ENCODE data around the gene TNNC2. TPM values are rescaled to one million over a fixed set of nuclear protein-coding genes. Genes with fewer than 3 reads are reported as not detected.
"Not testable (repeated sequence)": the region's sequence is repeated elsewhere in the genome, so short reads cannot be mapped to it uniquely, and the experiment has no call there.

TNNC2 gene
- 0.23 TPM in 1 of 2 replicates, not detected in the other for polyA plus RNA-seq (2011; rRNA removed)
- 0.31 and 0.32 TPM in 2 replicates for polyA plus RNA-seq (2012; cell fraction: cytosol; rRNA removed)
- 0.07 and 0.20 TPM in 2 replicates for polyA plus RNA-seq (2012; cell fraction: nucleus; rRNA removed)
- 0.17 to 0.22 TPM in 2 of 3 replicates, not detected in the other for polyA plus RNA-seq (2017; fragmentation: RNase III; extraction: RNeasy Plus Mini Kit Qiagen cat#74134 plus additional on column Dnase treatment)
- polyA minus RNA-seq (2011; rRNA and poly(A)+ RNA removed): not detected in 2 replicates

- H3K27ac ChIP-seq: 0 out of 6 replicates have a peak within 1 kb of the TSS, but pooled peaks of 1 of the 2 experiments have one; percentile 6
- WGBS (ENCODE audit: missing lambda C conversion rate): 76% methylated on average over 8 of the region's 8 CpGs
- H3K4me1 ChIP-seq: peaks cover 10% of the 10 kb centered on the region; the same call in 2 of the 3 replicates
- H3K4me2 ChIP-seq: no peak within 1 kb of the TSS
- H3K9me3 ChIP-seq: no peaks in the 10 kb centered on the region
- ChIA-PET POLR2A (interaction anchor here (1.6 kb wide), 1 partner anchor 54 kb away, joined by 4 read pairs; the partner anchor contains the start of gene ZSWIM1), CTCF (interaction anchor here (1.0 to 1.4 kb wide), 4 partner anchors 10 to 135 kb away, joined by 3 to 7 read pairs (median 4); no protein-coding TSS in a partner anchor)
- no peak within 1 kb of the TSS for H3K4me3 ChIP-seq
- DNase-seq (ENCODE audit: low read depth in 1 of 2, low spot score in 1 of 2) (no peak), ATAC-seq (no peak), FAIRE-seq (no peak)
- TF ChIP-seq RNF2 (IDR thresholded peaks at IDR 0.05; ENCODE audit: borderline replicate concordance, low read depth) (no peak), JUN (IDR thresholded peaks at IDR 0.05) (no peak), ZC3H11A (IDR thresholded peaks at IDR 0.05) (no peak), PHF8 (IDR thresholded peaks at IDR 0.05; ENCODE audit: borderline replicate concordance, low read depth) (no peak), SREBF2 (IDR thresholded peaks at IDR 0.05) (no peak), HOXB13 (CRISPR knock-in tag; IDR thresholded peaks at IDR 0.05; ENCODE audit: low read depth) (no peak), MAFK (IDR thresholded peaks at IDR 0.05; ENCODE audit: partially characterized antibody) (no peak), CBX2 (IDR thresholded peaks at IDR 0.05; ENCODE audit: borderline replicate concordance, low read depth) (no peak)
These were observed at the start of gene TNNC2 for GRCh38 chr20:45827030-45827652. TSS of gene TNNC2 (minus strand) at chr20:45827312. CDS start at chr20:45827248, 64 bp downstream.

- POLR2A ChIA-PET: no interaction called here
- CTCF ChIA-PET: interaction anchor here (0.8 to 1.2 kb wide), 3 partner anchors 18 to 66 kb away, joined by 3 to 6 read pairs (median 3); partner anchors contain the start of gene ACOT8
- TF ChIP-seq CEBPB (IDR thresholded peaks at IDR 0.05) (no peak), ATOH8 (CRISPR knock-in tag; IDR thresholded peaks at IDR 0.05; ENCODE audit: low read depth) (no peak), ELK1 (IDR thresholded peaks at IDR 0.05; ENCODE audit: low read depth, low read length) (no peak), CTCF (IDR thresholded peaks at IDR 0.05) (no peak), JUNB (IDR thresholded peaks at IDR 0.05) (no peak)
- no peak overlapping the region for H3K27ac ChIP-seq
- DNase-seq (ENCODE audit: low read depth in 1 of 2, low spot score in 1 of 2): no peak
- H3K4me1 ChIP-seq: no peaks in the 10 kb centered on the region
- H3K4me2 ChIP-seq: no peak overlapping the region
- H3K9me3 ChIP-seq: no peaks in the 10 kb centered on the region
- H3K4me3 ChIP-seq: no peak overlapping the region
- WGBS (ENCODE audit: missing lambda C conversion rate): 62% methylated on average over 4 of the region's 4 CpGs
- no peak for FAIRE-seq
- ATAC-seq: no peak
These were observed 47.5 kb upstream of the TNNC2 start for GRCh38 chr20:45874576-45874975.

- POLR2A ChIA-PET: not testable (repeated sequence)
These were observed 47.0 kb upstream of the TNNC2 start for GRCh38 chr20:45874104-45874481.

More at GRCh38 chr20:45874104-45874481, 47.0 kb upstream of the TNNC2 start:
- H3K4me3 ChIP-seq; H3K4me2 ChIP-seq; H3K27ac ChIP-seq; FAIRE-seq; DNase-seq (ENCODE audit: low read depth in 1 of 2, low spot score in 1 of 2); H3K9me3 ChIP-seq; H3K4me1 ChIP-seq; CTCF ChIA-PET; ATAC-seq: not testable (repeated sequence)
- 78% methylated on average over 10 of the region's 10 CpGs for WGBS (ENCODE audit: missing lambda C conversion rate)
